A549 (cell line): ENCODE results near the gene DCUN1D5.

Experiments
- CBX8 ChIP-seq: fragments of 200-600 bp; sonication (generic); IDR thresholded peaks from 2 replicates; pipeline ENCODE4 v1.6.1; 2016
- CHD2 ChIP-seq: fragments of 150-350 bp; IDR thresholded peaks from 2 replicates; pipeline ENCODE4 v1.6.1; 2014; ENCODE audit warnings: low read length; ENCODE audit not compliant: partially characterized antibody
- CHD4 ChIP-seq: fragments of 200-600 bp; sonication (generic); IDR thresholded peaks from 2 replicates; pipeline ENCODE4 v1.6.1; 2016; ENCODE audit warnings: antibody characterized with exemption, mild to moderate bottlenecking, borderline replicate concordance
- CTCF ChIP-seq: fragments of >200 bp; sonication (Bioruptor Twin); formaldehyde crosslinking; IDR thresholded peaks from 3 replicates; pipeline ENCODE4 v1.5.1; 2016
- EP300 ChIP-seq, 2 experiments: fragments of >200 bp; sonication (Bioruptor Twin); formaldehyde crosslinking; IDR thresholded peaks; 2 replicates in 1 of 2; 3 replicates in 1 of 2; pipeline ENCODE4 v1.6.1; 2016 to 2017
- ESRRA ChIP-seq: fragments of 150-350 bp; IDR thresholded peaks from 2 replicates; pipeline ENCODE4 v1.6.1; 2014; ENCODE audit warnings: mild to moderate bottlenecking, low read length, borderline replicate concordance
- FOXS1 ChIP-seq: fragments of 250-450 bp; sonication (Bioruptor Pico); IDR thresholded peaks from 2 replicates; pipeline ENCODE4 v1.5.0; 2020; ENCODE audit warnings: mild to moderate bottlenecking, moderate library complexity
- HOXB5 ChIP-seq: fragments of 250-450 bp; sonication (Bioruptor Pico); IDR thresholded peaks from 2 replicates; pipeline ENCODE4 v1.5.0; 2020; ENCODE audit warnings: mild to moderate bottlenecking, moderate library complexity
- JUN ChIP-seq, 2 experiments: fragments of >200 bp; sonication (Bioruptor Twin); formaldehyde crosslinking; IDR thresholded peaks; 2 replicates in 1 of 2; 3 replicates in 1 of 2; pipeline ENCODE4 v1.6.1; 2016 to 2017
- POLR2A ChIP-seq: IDR thresholded peaks from 2 replicates; pipeline ENCODE4 v1.6.1; 2012; ENCODE audit warnings: mild to moderate bottlenecking, low read length
- RAD21 ChIP-seq, 2 experiments: fragments of >200 bp in 1 of 2; sonication (Bioruptor Twin) in 1 of 2; formaldehyde crosslinking in 1 of 2; IDR thresholded peaks in 1 of 2; conservative IDR thresholded peaks in 1 of 2; 2 replicates in 1 of 2; 3 replicates in 1 of 2; pipeline ENCODE4 v1.6.1; 2012 to 2018; ENCODE audit warnings: inconsistent platforms in 1 of 2
- REST ChIP-seq: fragments of 200-600 bp; sonication (generic); IDR thresholded peaks from 2 replicates; pipeline ENCODE4 v1.6.1; 2016; ENCODE audit warnings: antibody characterized with exemption, mild to moderate bottlenecking, moderate library complexity
- USF2 ChIP-seq: fragments of 450-650 bp; IDR thresholded peaks from 2 replicates; pipeline ENCODE4 v1.6.1; 2014; ENCODE audit warnings: antibody characterized with exemption

GRCh38 chr11:103108933-103109817 is 17.2 kb upstream of the DCUN1D5 start, which contains the start of gene DYNC2H1:
- TF ChIP-seq POLR2A (peak; percentile 15; the same call in 1 of the 2 replicates), CTCF (peak; percentile 50), EP300 (IDR thresholded peaks at IDR 0.05) (no peak), USF2 (no peak), REST (no peak), HOXB5 (CRISPR knock-in tag) (no peak), CBX8 (no peak), JUN (IDR thresholded peaks at IDR 0.05) (0 out of 5 replicates have a peak, but pooled peaks of 1 of the 2 experiments have one; percentile 34), CHD2 (no peak), RAD21 (conservative IDR thresholded peaks at IDR 0.05 in 1 of 2, IDR thresholded peaks at IDR 0.05 in 1 of 2) (peak; percentile 28 to 32; a peak in 2 of 5 replicates), CHD4 (no peak), FOXS1 (no peak), ESRRA (no peak)
